K562 (cell line): Measurements from ENCODE around the gene POLR3A. TPM values are rescaled to one million over a fixed set of nuclear protein-coding genes. Genes with fewer than 3 reads are reported as not detected.

ENCODE experiments used
- CSDE1 ChIP-seq, 2 experiments: fragments of 450-650 bp; IDR thresholded peaks; 2 replicates each; pipeline ENCODE4 v1.6.1; 2016; ENCODE audit warnings: mild to moderate bottlenecking in 1 of 2
- ELF4 ChIP-seq: fragments of 450-650 bp; formaldehyde crosslinking; IDR thresholded peaks from 2 replicates; pipeline ENCODE4 v1.4.0; 2022; ENCODE audit warnings: missing genetic modification characterization
- MAZ ChIP-seq, 2 experiments: fragments of 450-650 bp in 1 of 2; sonication (generic) in 1 of 2; formaldehyde crosslinking; IDR thresholded peaks in 1 of 2; conservative IDR thresholded peaks in 1 of 2; 2 replicates each; pipeline versions ENCODE4 v1.4.0 to v1.5.0; 2020; ENCODE audit warnings: mild to moderate bottlenecking in 1 of 2, missing genetic modification reagents in 1 of 2
- MGA ChIP-seq: fragments of 450-650 bp; IDR thresholded peaks from 2 replicates; pipeline ENCODE4 v1.6.1; 2016; ENCODE audit warnings: mild to moderate bottlenecking, moderate library complexity
- MNT ChIP-seq, 2 experiments: fragments of 450-650 bp; conservative IDR thresholded peaks; 2 replicates each; pipeline ENCODE4 v1.6.1; 2017; ENCODE audit warnings: mild to moderate bottlenecking in 2 of 2, moderate library complexity in 2 of 2
- ZNF384 ChIP-seq: IDR thresholded peaks from 2 replicates; pipeline ENCODE4 v1.6.1; 2012; ENCODE audit warnings: low read depth, low read length, improper control_type of control experiment
- polyA plus RNA-seq, 8 experiments: library from polyadenylated mRNA; depleted of rRNA in 4 of 8; stranded (reverse) in 5 of 8; unstranded in 3 of 8; fragments of >200 nt; fragmentation: Nextera tagmentation in 2 of 8; fragmentation: Illumina TruSeq in 1 of 8; extraction: Ambion mirVana in 2 of 8; extraction: Trizol in 1 of 8; gene quantifications; 2 replicates each; pipeline versions ENCODE4 v1.2.1 to v1.2.3, GENCODE V29; 2011 to 2014; ENCODE audit warnings: inconsistent platforms in 1 of 8, missing spikeins in 1 of 8
- total RNA-seq, 7 experiments: library from RNA; depleted of rRNA in 6 of 7; stranded (reverse); fragments of >200 nt in 6 of 7; fragmentation: Illumina TruSeq in 2 of 7; extraction: Trizol in 2 of 7; gene quantifications; 2 replicates each; pipeline versions ENCODE4 v1.2.1 to v1.2.3, GENCODE V29; 2011 to 2021; ENCODE audit warnings: low replicate concordance in 1 of 7
- TF ChIP-seq, protein P1 (sequence below): sonication (generic); formaldehyde crosslinking; IDR thresholded peaks from 2 replicates; pipeline ENCODE4 v1.9.0; 2022; ENCODE audit warnings: mild to moderate bottlenecking, missing genetic modification reagents
- TF ChIP-seq, protein P2 (sequence below): sonication (generic); formaldehyde crosslinking; IDR thresholded peaks from 2 replicates; pipeline ENCODE4 v1.5.0; 2020; ENCODE audit warnings: missing genetic modification reagents

POLR3A gene
- total and polyA plus RNA-seq, 9 of the 15 experiments (the other 6 are each of a cell fraction or from before 2014, with no cell fraction given): 14.9 to 37.0 (median 26.7) TPM

DNA sequence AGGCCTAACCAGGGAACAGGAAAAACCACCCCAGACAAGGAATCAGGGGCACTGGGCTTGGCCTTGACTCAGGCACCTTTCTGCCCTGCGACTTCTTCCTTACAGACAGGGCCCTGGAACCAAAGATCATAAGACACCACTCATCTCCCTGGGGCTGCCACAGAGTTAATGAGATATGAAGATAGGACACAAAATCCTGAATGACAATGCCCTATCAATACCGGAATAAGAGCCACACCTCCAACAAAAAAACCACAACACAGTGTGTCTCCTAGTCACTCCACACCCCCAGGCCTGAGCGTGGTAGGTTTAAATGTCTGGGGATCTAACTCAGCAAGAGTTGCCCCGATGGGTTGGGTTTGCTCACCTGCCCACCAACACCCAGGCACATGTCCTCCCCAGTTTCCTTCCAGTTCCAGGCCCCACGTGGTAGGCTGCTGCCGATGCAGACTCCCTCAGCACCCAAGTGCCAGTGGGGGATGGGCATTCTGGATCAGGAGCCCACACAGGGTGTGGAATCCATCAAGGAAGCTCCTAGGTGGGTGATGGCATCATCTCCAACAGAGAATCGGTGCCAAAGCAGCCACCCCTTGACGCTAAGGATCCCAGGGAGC, 106.6 kb downstream of the POLR3A start (continued):
- TF ChIP-seq, protein P1, sequence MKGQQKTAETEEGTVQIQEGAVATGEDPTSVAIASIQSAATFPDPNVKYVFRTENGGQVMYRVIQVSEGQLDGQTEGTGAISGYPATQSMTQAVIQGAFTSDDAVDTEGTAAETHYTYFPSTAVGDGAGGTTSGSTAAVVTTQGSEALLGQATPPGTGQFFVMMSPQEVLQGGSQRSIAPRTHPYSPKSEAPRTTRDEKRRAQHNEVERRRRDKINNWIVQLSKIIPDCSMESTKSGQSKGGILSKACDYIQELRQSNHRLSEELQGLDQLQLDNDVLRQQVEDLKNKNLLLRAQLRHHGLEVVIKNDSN (CRISPR knock-in tag): peak; percentile 67
- TF ChIP-seq ZNF384 (no peak), CSDE1 (IDR thresholded peaks at IDR 0.05) (no peak), MGA (0 out of 2 replicates have a peak, but pooled peaks have one; percentile 30), MAZ (CRISPR knock-in tag; conservative IDR thresholded peaks at IDR 0.05 in 1 of 2, IDR thresholded peaks at IDR 0.05 in 1 of 2) (0 out of 4 replicates have a peak, but pooled peaks of 1 of the 2 experiments have one; percentile 5), MNT (conservative IDR thresholded peaks at IDR 0.05) (peak; percentile 26 to 63; a peak in 2 of 4 replicates), ELF4 (no peak)
- TF ChIP-seq, protein P2, sequence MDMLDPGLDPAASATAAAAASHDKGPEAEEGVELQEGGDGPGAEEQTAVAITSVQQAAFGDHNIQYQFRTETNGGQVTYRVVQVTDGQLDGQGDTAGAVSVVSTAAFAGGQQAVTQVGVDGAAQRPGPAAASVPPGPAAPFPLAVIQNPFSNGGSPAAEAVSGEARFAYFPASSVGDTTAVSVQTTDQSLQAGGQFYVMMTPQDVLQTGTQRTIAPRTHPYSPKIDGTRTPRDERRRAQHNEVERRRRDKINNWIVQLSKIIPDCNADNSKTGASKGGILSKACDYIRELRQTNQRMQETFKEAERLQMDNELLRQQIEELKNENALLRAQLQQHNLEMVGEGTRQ (CRISPR knock-in tag): peak; percentile 21; the same call in 1 of the 2 replicates
